HEK293 (cell line): ENCODE measurements around the gene HTR4.

Experiments used
- CTCF ChIA-PET: fragments of 350-600 bp; formaldehyde crosslinking; extraction: SDS; loops from one replicate; lab custom pipeline; 2021; ENCODE audit warnings: antibody characterized with exemption; lab: Yijun Ruan, JAX
- POLR2A ChIA-PET: fragments of 300-600 bp; formaldehyde crosslinking; extraction: SDS; loops from one replicate; lab custom pipeline; 2020; ENCODE audit warnings: antibody characterized with exemption, inconsistent platforms; lab: Yijun Ruan, JAX
- H3K27ac ChIP-seq: fragments of 200-500 bp; sonication (Bioruptor generic); 2 replicates; pipeline ENCODE4 v1.5.1; 2014; ENCODE audit warnings: low read depth, low read length, control low read depth, inconsistent platforms; ENCODE audit errors: extremely low read depth
- H3K36me3 ChIP-seq, 2 experiments: fragments of 200-500 bp in 1 of 2; sonication (Bioruptor generic) in 1 of 2; 1 replicate in 1 of 2; 2 replicates in 1 of 2; pipeline ENCODE4 v1.5.1; 2014 to 2017; ENCODE audit warnings: inconsistent platforms in 2 of 2, low read length in 2 of 2; ENCODE audit not compliant: control insufficient read depth in 2 of 2, insufficient read depth in 1 of 2
- H3K4me1 ChIP-seq: fragments of 200-500 bp; sonication (Bioruptor generic); 2 replicates; pipeline ENCODE4 v1.5.1; 2014; ENCODE audit warnings: mild to moderate bottlenecking, low read length, inconsistent platforms; ENCODE audit not compliant: control insufficient read depth, insufficient read depth
- H3K4me3 ChIP-seq: 2 replicates; pipeline ENCODE4 v1.5.1; 2011; ENCODE audit warnings: low read depth, mild to moderate bottlenecking, control low read depth, low read length, moderate library complexity
- H3K9me3 ChIP-seq: fragments of 200-500 bp; sonication (Bioruptor generic); 2 replicates; pipeline ENCODE4 v1.5.1; 2014; ENCODE audit warnings: low read depth, low read length, inconsistent platforms; ENCODE audit not compliant: control insufficient read depth, insufficient read depth
- HOXD13 ChIP-seq: sonication (generic); formaldehyde crosslinking; IDR thresholded peaks from 2 replicates; pipeline ENCODE4 v1.8.0; 2022; ENCODE audit warnings: missing genetic modification reagents, borderline replicate concordance
- KLF10 ChIP-seq: fragments of 450-650 bp; IDR thresholded peaks from 2 replicates; pipeline ENCODE4 v1.5.1; 2018; ENCODE audit warnings: missing biosample characterization, mild to moderate bottlenecking, missing genetic modification characterization
- SALL2 ChIP-seq: fragments of 450-650 bp; formaldehyde crosslinking; IDR thresholded peaks from 2 replicates; pipeline ENCODE4 v1.5.0; 2017; ENCODE audit warnings: missing biosample characterization, mild to moderate bottlenecking, missing genetic modification characterization, borderline replicate concordance
- SP3 ChIP-seq: fragments of 450-650 bp; formaldehyde crosslinking; IDR thresholded peaks from 2 replicates; pipeline ENCODE4 v1.5.1; 2016; ENCODE audit warnings: missing biosample characterization, missing genetic modification characterization
- TRIM28 ChIP-seq: IDR thresholded peaks from 2 replicates; pipeline ENCODE4 v1.6.1; 2011; ENCODE audit warnings: low read length, control low read depth, borderline replicate concordance
- YY1 ChIP-seq: fragments of 450-650 bp; formaldehyde crosslinking; IDR thresholded peaks from 2 replicates; pipeline ENCODE4 v1.5.1; 2018; ENCODE audit warnings: missing biosample characterization, missing genetic modification characterization
- ZBTB20 ChIP-seq: fragments of 450-650 bp; formaldehyde crosslinking; IDR thresholded peaks from 2 replicates; pipeline ENCODE4 v1.5.1; 2016; ENCODE audit warnings: missing biosample characterization, missing genetic modification characterization
- ZNF133 ChIP-seq: fragments of 450-650 bp; formaldehyde crosslinking; IDR thresholded peaks from 2 replicates; pipeline ENCODE4 v1.5.1; 2016; ENCODE audit warnings: missing biosample characterization, missing genetic modification characterization
- ZNF19 ChIP-seq: fragments of 450-650 bp; formaldehyde crosslinking; IDR thresholded peaks from 2 replicates; pipeline ENCODE4; 2016; ENCODE audit warnings: missing biosample characterization, missing genetic modification characterization, low read depth
- ZNF202 ChIP-seq: fragments of 450-650 bp; formaldehyde crosslinking; IDR thresholded peaks from 2 replicates; pipeline ENCODE4 v1.5.1; 2016; ENCODE audit warnings: missing biosample characterization, missing genetic modification characterization, borderline replicate concordance
- ZNF239 ChIP-seq: fragments of 450-650 bp; formaldehyde crosslinking; IDR thresholded peaks from 2 replicates; pipeline ENCODE4 v1.5.1; 2016; ENCODE audit warnings: missing biosample characterization, missing genetic modification characterization
- ZNF302 ChIP-seq: fragments of 450-650 bp; formaldehyde crosslinking; IDR thresholded peaks from 2 replicates; pipeline ENCODE4 v1.5.1; 2016; ENCODE audit warnings: missing biosample characterization, missing genetic modification characterization, low read depth
- ZNF394 ChIP-seq: fragments of 450-650 bp; formaldehyde crosslinking; IDR thresholded peaks from 2 replicates; pipeline ENCODE4 v1.5.1; 2016; ENCODE audit warnings: missing biosample characterization, missing genetic modification characterization, mild to moderate bottlenecking, moderate library complexity, borderline replicate concordance
- ZNF416 ChIP-seq: fragments of 450-650 bp; formaldehyde crosslinking; IDR thresholded peaks from 2 replicates; pipeline ENCODE4 v1.5.1; 2016; ENCODE audit warnings: missing biosample characterization, missing genetic modification characterization
- ZNF548 ChIP-seq: fragments of 450-650 bp; formaldehyde crosslinking; IDR thresholded peaks from 2 replicates; pipeline ENCODE4 v1.5.1; 2016; ENCODE audit warnings: missing biosample characterization, missing genetic modification characterization
- ZNF596 ChIP-seq: fragments of 450-650 bp; IDR thresholded peaks from 2 replicates; pipeline ENCODE4 v1.5.0; 2018; ENCODE audit warnings: missing biosample characterization, mild to moderate bottlenecking, missing genetic modification characterization, moderate library complexity
- ZNF623 ChIP-seq: fragments of 450-650 bp; formaldehyde crosslinking; IDR thresholded peaks from 2 replicates; pipeline ENCODE4 v1.5.1; 2016; ENCODE audit warnings: missing biosample characterization, missing genetic modification characterization
- ZNF660 ChIP-seq: fragments of 450-650 bp; IDR thresholded peaks from 2 replicates; pipeline ENCODE4 v1.5.1; 2018; ENCODE audit warnings: missing biosample characterization, mild to moderate bottlenecking, missing genetic modification characterization
- ZNF664 ChIP-seq: fragments of 450-650 bp; formaldehyde crosslinking; IDR thresholded peaks from 2 replicates; pipeline ENCODE4 v1.5.1; 2016; ENCODE audit warnings: missing biosample characterization, missing genetic modification characterization
- ZNF670 ChIP-seq: fragments of 450-650 bp; formaldehyde crosslinking; IDR thresholded peaks from 2 replicates; pipeline ENCODE4 v1.5.1; 2016; ENCODE audit warnings: missing biosample characterization, missing genetic modification characterization, low read depth
- ZNF707 ChIP-seq: fragments of 450-650 bp; formaldehyde crosslinking; IDR thresholded peaks from 2 replicates; pipeline ENCODE4 v1.5.1; 2016; ENCODE audit warnings: missing biosample characterization, missing genetic modification characterization
- ZNF791 ChIP-seq: fragments of 450-650 bp; formaldehyde crosslinking; IDR thresholded peaks from 2 replicates; pipeline ENCODE4 v1.5.1; 2016; ENCODE audit warnings: missing biosample characterization, missing genetic modification characterization
- TF ChIP-seq, protein P1 (sequence below): fragments of 450-650 bp; formaldehyde crosslinking; IDR thresholded peaks from 2 replicates; pipeline ENCODE4 v1.5.1; 2016; ENCODE audit warnings: missing biosample characterization, missing genetic modification characterization
- TF ChIP-seq, protein P2 (sequence below): fragments of 450-650 bp; formaldehyde crosslinking; IDR thresholded peaks from 2 replicates; pipeline ENCODE4 v1.5.1; 2016; ENCODE audit warnings: missing biosample characterization, missing genetic modification characterization
- TF ChIP-seq, protein P3 (sequence below): fragments of 450-650 bp; formaldehyde crosslinking; IDR thresholded peaks from 2 replicates; pipeline ENCODE4 v1.5.1; 2017; ENCODE audit warnings: missing biosample characterization, missing genetic modification characterization
- TF ChIP-seq, protein P4 (sequence below): fragments of 450-650 bp; formaldehyde crosslinking; IDR thresholded peaks from 2 replicates; pipeline ENCODE4 v1.5.1; 2016; ENCODE audit warnings: missing biosample characterization, missing genetic modification characterization
- TF ChIP-seq, protein P5 (sequence below): fragments of 450-650 bp; formaldehyde crosslinking; optimal IDR thresholded peaks from 2 replicates; pipeline ENCODE3; 2016; ENCODE audit warnings: missing biosample characterization, mild to moderate bottlenecking, missing genetic modification characterization

Gene HTR4

DNA sequence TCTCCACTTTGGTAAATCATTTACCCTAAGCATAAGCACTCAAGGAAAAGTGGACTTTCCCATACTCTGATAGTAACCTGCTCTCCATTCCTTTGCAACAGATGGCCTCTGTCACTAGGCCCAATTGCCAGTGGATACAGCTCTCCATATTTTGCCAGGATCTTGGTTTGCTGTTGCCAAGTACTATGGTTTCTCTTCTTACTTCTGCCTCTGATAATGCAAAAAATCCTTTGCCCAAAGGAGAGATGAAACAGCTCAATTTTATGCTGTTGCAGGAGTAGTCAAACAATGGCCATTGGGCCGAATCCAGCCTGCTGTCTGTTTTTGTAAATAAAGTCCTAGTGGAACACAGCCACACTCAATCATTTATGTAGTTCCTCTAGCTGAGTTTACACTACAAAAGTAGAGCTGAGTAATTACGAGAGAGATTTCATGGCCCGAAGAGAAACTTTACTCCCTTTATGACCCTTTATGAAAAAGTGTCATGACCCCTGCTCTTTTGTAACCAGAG lies 92.5 kb downstream of the HTR4 start (continued):
- TF ChIP-seq, protein P1, sequence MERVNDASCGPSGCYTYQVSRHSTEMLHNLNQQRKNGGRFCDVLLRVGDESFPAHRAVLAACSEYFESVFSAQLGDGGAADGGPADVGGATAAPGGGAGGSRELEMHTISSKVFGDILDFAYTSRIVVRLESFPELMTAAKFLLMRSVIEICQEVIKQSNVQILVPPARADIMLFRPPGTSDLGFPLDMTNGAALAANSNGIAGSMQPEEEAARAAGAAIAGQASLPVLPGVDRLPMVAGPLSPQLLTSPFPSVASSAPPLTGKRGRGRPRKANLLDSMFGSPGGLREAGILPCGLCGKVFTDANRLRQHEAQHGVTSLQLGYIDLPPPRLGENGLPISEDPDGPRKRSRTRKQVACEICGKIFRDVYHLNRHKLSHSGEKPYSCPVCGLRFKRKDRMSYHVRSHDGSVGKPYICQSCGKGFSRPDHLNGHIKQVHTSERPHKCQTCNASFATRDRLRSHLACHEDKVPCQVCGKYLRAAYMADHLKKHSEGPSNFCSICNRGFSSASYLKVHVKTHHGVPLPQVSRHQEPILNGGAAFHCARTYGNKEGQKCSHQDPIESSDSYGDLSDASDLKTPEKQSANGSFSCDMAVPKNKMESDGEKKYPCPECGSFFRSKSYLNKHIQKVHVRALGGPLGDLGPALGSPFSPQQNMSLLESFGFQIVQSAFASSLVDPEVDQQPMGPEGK (tag by site-specific recombination) = no peak
- TF ChIP-seq ZNF707 (tag by site-specific recombination) = no peak
- TF ChIP-seq, protein P2, sequence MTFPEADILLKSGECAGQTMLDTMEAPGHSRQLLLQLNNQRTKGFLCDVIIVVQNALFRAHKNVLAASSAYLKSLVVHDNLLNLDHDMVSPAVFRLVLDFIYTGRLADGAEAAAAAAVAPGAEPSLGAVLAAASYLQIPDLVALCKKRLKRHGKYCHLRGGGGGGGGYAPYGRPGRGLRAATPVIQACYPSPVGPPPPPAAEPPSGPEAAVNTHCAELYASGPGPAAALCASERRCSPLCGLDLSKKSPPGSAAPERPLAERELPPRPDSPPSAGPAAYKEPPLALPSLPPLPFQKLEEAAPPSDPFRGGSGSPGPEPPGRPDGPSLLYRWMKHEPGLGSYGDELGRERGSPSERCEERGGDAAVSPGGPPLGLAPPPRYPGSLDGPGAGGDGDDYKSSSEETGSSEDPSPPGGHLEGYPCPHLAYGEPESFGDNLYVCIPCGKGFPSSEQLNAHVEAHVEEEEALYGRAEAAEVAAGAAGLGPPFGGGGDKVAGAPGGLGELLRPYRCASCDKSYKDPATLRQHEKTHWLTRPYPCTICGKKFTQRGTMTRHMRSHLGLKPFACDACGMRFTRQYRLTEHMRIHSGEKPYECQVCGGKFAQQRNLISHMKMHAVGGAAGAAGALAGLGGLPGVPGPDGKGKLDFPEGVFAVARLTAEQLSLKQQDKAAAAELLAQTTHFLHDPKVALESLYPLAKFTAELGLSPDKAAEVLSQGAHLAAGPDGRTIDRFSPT (tag by site-specific recombination) = no peak
- TF ChIP-seq, protein P3, sequence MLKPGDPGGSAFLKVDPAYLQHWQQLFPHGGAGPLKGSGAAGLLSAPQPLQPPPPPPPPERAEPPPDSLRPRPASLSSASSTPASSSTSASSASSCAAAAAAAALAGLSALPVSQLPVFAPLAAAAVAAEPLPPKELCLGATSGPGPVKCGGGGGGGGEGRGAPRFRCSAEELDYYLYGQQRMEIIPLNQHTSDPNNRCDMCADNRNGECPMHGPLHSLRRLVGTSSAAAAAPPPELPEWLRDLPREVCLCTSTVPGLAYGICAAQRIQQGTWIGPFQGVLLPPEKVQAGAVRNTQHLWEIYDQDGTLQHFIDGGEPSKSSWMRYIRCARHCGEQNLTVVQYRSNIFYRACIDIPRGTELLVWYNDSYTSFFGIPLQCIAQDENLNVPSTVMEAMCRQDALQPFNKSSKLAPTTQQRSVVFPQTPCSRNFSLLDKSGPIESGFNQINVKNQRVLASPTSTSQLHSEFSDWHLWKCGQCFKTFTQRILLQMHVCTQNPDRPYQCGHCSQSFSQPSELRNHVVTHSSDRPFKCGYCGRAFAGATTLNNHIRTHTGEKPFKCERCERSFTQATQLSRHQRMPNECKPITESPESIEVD (tag by site-specific recombination) = no peak
- TF ChIP-seq ZNF202 (tag by site-specific recombination) = no peak
- no peak for TF ChIP-seq KLF10
- no peak for TF ChIP-seq ZNF664 (tag by site-specific recombination)

DNA sequence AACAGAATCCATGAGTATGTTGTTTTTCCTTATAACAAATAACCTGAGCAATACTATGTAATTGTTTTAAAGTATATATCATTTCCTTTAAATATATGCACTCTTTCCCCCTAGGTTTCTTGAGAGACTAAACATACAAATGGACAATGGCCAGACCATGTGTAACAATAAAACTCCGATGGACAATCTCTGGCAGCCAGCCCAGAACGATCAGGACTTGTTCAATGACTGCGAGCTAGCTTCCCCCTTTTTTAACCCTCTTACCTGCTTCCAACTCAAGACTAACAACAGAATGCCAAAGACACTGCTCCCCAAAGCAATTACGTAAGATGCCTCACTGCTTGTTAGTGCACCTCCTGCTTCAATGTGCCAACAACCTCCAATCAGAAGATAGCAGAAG lies 94.9 kb downstream of the HTR4 start:
- CTCF ChIA-PET = no interaction called here
- Histone ChIP-seq H3K36me3 (no peaks in the 10 kb centered on the region), H3K4me3 (no peak overlapping the region)
- TF ChIP-seq ZNF239 (no peak), ZBTB20 (no peak), ZNF670 (tag by site-specific recombination) (no peak), TRIM28 (no peak), ZNF548 (tag by site-specific recombination) (no peak), SALL2 (tag by site-specific recombination) (no peak), ZNF416 (no peak), ZNF660 (tag by site-specific recombination) (no peak), ZNF302 (tag by site-specific recombination) (no peak), ZNF394 (tag by site-specific recombination) (no peak), ZNF791 (tag by site-specific recombination) (no peak), SP3 (no peak), HOXD13 (CRISPR knock-in tag) (no peak), ZNF133 (tag by site-specific recombination) (no peak), ZNF623 (tag by site-specific recombination) (no peak), ZNF596 (no peak), YY1 (no peak), ZNF19 (tag by site-specific recombination) (no peak)
- TF ChIP-seq, protein P4, sequence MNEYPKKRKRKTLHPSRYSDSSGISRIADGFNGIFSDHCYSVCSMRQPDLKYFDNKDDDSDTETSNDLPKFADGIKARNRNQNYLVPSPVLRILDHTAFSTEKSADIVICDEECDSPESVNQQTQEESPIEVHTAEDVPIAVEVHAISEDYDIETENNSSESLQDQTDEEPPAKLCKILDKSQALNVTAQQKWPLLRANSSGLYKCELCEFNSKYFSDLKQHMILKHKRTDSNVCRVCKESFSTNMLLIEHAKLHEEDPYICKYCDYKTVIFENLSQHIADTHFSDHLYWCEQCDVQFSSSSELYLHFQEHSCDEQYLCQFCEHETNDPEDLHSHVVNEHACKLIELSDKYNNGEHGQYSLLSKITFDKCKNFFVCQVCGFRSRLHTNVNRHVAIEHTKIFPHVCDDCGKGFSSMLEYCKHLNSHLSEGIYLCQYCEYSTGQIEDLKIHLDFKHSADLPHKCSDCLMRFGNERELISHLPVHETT (tag by site-specific recombination) = no peak
- TF ChIP-seq, protein P5, sequence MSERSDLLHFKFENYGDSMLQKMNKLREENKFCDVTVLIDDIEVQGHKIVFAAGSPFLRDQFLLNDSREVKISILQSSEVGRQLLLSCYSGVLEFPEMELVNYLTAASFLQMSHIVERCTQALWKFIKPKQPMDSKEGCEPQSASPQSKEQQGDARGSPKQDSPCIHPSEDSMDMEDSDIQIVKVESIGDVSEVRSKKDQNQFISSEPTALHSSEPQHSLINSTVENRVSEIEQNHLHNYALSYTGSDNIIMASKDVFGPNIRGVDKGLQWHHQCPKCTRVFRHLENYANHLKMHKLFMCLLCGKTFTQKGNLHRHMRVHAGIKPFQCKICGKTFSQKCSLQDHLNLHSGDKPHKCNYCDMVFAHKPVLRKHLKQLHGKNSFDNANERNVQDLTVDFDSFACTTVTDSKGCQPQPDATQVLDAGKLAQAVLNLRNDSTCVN (tag by site-specific recombination) = no peak
- TF ChIP-seq, all 188 proteins: peak for 0
- Histone ChIP-seq H3K27ac (no peak overlapping the region), H3K9me3 (no peaks in the 10 kb centered on the region), H3K4me1 (no peaks in the 10 kb centered on the region)
- POLR2A ChIA-PET = no interaction called here
